Measurements from ENCODE around the gene MAN1C1.

The MAN1C1 gene

GRCh38 chr1:25624156-25624555 lies 7.6 kb downstream of the MAN1C1 start:
- H3K27ac ChIP-seq = no peak overlapping the region
- no peak for TF ChIP-seq ZFX (IDR thresholded peaks at IDR 0.05)
- TF ChIP-seq, protein P1, sequence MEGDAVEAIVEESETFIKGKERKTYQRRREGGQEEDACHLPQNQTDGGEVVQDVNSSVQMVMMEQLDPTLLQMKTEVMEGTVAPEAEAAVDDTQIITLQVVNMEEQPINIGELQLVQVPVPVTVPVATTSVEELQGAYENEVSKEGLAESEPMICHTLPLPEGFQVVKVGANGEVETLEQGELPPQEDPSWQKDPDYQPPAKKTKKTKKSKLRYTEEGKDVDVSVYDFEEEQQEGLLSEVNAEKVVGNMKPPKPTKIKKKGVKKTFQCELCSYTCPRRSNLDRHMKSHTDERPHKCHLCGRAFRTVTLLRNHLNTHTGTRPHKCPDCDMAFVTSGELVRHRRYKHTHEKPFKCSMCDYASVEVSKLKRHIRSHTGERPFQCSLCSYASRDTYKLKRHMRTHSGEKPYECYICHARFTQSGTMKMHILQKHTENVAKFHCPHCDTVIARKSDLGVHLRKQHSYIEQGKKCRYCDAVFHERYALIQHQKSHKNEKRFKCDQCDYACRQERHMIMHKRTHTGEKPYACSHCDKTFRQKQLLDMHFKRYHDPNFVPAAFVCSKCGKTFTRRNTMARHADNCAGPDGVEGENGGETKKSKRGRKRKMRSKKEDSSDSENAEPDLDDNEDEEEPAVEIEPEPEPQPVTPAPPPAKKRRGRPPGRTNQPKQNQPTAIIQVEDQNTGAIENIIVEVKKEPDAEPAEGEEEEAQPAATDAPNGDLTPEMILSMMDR (conservative IDR thresholded peaks at IDR 0.05) = no peak

- H3K27ac ChIP-seq = no peak overlapping the region
- TF ChIP-seq ZFX (IDR thresholded peaks at IDR 0.05) = no peak
- TF ChIP-seq, protein P1 (conservative IDR thresholded peaks at IDR 0.05) = no peak
Observed at GRCh38 chr1:25624604-25625003, 8.0 kb downstream of the MAN1C1 start.

- H3K27ac ChIP-seq = no peak overlapping the region
- no peak for TF ChIP-seq ZFX (IDR thresholded peaks at IDR 0.05)
- TF ChIP-seq, protein P1 (conservative IDR thresholded peaks at IDR 0.05) = no peak
Observed at GRCh38 chr1:25626018-25626417, 9.4 kb downstream of the MAN1C1 start.

DNA sequence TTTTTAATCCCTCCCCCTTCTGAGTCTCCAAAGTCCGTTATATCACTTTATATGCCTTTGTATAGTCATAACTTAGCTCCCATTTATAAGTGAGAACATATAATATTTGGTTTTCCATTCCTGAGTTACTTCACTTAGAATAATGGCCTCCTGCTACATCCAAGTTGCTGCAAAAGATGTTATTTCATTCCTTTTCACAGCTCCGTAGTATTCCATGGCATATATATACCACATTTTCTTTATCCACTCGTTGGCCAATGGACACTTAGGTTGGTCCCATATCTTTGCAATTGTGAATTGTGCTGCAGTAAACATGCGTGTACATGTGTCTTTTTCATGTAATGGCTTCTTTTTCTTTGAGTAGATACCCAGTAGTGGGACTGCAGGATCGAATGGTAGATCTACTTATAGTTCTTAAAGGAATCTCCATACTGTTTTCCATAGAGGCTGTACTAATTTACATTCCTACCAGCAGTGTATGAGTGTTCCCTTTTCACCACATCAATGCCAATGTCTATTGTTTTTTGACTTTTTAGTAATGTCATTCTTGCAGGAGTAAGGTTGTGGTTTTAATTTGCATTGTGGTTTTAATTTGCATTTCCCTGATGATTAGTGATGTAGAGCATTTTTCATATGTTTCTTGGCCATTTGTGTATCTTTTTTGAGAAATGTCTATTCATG lies 12.3 kb downstream of the MAN1C1 start:
- TF ChIP-seq, protein P1 (conservative IDR thresholded peaks at IDR 0.05) = no peak
- TF ChIP-seq ZFX (IDR thresholded peaks at IDR 0.05) = no peak
- no peak overlapping the region for H3K27ac ChIP-seq

DNA sequence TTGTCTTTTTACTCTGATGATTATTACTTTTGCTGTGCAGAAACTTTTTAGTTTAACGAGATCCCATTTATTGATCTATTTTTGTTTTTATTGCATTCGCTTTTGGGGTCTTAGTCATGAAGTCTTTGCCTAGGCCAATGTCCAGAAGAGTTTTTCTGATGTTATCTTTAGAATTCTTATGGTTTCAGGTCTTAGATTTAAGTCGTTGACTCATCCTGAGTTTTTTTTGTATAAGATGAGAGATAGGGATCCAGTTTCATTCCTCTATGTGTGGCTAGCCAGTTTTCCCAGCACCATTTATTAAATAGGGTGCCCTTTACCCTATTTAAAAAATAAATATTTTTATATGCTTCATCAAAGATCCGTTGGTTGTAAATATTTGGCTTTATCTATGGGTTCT lies 13.2 kb downstream of the MAN1C1 start:
- H3K27ac ChIP-seq = no peak overlapping the region
- no peak for TF ChIP-seq ZFX (IDR thresholded peaks at IDR 0.05)
- TF ChIP-seq, protein P1 (conservative IDR thresholded peaks at IDR 0.05) = no peak

DNA sequence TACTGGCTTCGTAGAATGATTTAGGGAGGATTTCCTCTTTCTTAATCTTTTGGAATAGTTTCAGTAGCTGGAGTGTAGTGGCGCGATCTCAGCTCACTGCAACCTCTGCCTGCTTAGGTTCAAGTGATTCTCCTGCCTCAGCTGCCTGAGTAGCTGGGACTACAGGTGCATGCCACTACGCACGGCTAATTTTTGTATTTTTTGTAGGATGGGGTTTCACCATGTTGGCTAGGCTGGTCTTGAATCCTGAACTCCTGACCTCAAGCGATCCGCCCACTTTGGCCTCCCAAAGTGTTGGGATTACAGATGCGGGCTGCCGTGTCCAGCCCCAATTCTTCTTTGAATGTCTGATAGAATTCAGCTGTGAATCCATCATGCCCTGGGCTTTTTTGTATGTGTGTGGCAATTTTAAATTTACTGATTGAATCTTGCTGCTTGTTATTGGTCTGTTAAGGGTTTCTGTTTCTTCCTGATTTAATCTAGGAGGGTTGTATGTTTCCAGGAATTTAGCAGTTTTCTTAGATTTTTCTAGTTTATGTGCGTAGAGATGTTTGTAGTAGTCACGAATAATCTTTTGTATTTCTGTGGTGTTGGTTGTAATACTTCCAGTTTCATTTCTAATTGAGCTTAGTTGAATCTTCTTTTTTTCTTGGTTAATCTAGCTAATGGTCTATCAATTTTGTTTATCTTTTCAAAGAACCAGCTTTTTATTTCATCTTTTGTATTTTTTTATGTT lies 15.3 kb downstream of the MAN1C1 start:
- no peak overlapping the region for H3K27ac ChIP-seq
- TF ChIP-seq ZFX (IDR thresholded peaks at IDR 0.05) = no peak
- TF ChIP-seq, protein P1 (conservative IDR thresholded peaks at IDR 0.05) = no peak

DNA sequence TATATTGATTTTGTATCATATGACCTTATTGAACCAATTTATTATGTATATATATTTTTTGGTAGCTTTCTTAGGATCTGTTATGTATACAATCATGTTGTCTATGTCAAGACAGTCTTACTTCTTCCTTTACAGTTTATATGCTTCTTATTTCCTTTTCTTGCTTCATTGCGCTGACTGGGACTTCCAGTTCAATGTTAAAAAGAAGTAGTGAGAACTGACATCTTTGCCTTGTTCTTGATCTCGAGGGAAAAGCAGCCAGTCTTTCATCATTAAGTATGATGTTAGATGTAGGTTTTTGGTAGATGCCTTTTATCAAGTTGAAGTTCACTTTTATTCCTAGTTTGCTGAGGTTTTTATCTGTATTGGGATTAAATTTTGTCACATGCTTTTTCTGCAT lies 17.5 kb downstream of the MAN1C1 start:
- H3K27ac ChIP-seq = no peak overlapping the region
- no peak for TF ChIP-seq ZFX (IDR thresholded peaks at IDR 0.05)
- TF ChIP-seq, protein P1 (conservative IDR thresholded peaks at IDR 0.05) = no peak

Data from C4-2B (cell line).